ENCODE measurements around the gene GGA1.

GGA1 gene

GRCh38 chr22:37676736-37677492 lies 68.3 kb downstream of the GGA1 start:
- DNase-seq: peak; percentile 69 to 77

- no peak for DNase-seq
Observed at GRCh38 chr22:37677493-37677974, 68.9 kb downstream of the GGA1 start.

GRCh38 chr22:37678372-37678771 lies 69.7 kb downstream of the GGA1 start:
- DNase-seq: no peak

GRCh38 chr22:37679670-37680069 lies 71.0 kb downstream of the GGA1 start:
- no peak for DNase-seq

GRCh38 chr22:37680191-37680851 lies 71.7 kb downstream of the GGA1 start:
- DNase-seq: no peak

- no peak for DNase-seq
Observed at GRCh38 chr22:37681001-37681424, 72.4 kb downstream of the GGA1 start.

GRCh38 chr22:37681556-37682049 lies 73.0 kb downstream of the GGA1 start:
- DNase-seq: peak; percentile 43 to 50
